HCT116 (cell line): ENCODE measurements around the gene AP1S1. TPM values are rescaled to one million over a fixed set of nuclear protein-coding genes. Genes with fewer than 3 reads are reported as not detected.
A peak's percentile ranks its signal among the peaks of the same experiment; 100 is the strongest.

Source experiments
- ATAC-seq: fragments of 200-7000 bp; cut with Tn5 transposase; 2 replicates; pipeline ENCODE4 v1.9.1; 2020; ENCODE audit warnings: mild to moderate bottlenecking, moderate library complexity
- BruUV-seq: library from RNA; stranded (reverse); fragments of 400-500 nt; replicated peaks from 2 replicates; lab custom pipeline; 2021; lab: Mats Ljungman, UMichigan
- CTCF ChIA-PET: fragments of 300-600 bp; sonication (Branson Sonifier 250); formaldehyde crosslinking; loops from one replicate; lab custom pipeline; 2021; ENCODE audit warnings: antibody characterized with exemption; lab: Charles Lee
- POLR2A ChIA-PET: fragments of 300-600, 350-600 bp; sonication (Branson Sonifier 250); formaldehyde crosslinking; loops from one replicate; lab custom pipeline; 2021; ENCODE audit warnings: antibody characterized with exemption; lab: Charles Lee
- RAD21 ChIA-PET, 2 experiments: fragments of 300-600 bp; sonication (Branson Sonifier 250); formaldehyde crosslinking; loops; one replicate each; lab custom pipeline; 2023; ENCODE audit warnings: low total read pairs in 2 of 2; ENCODE audit not compliant: uncharacterized antibody in 2 of 2, unreplicated experiment in 2 of 2, low non-redundant PET in 1 of 2; lab: Charles Lee
- DNase-seq: peaks from one replicate; pipeline ENCODE4 v3.0.0-alpha.2; 2010; ENCODE audit warnings: low read depth, low spot score
- H2AFZ ChIP-seq: fragments of 200-600 bp; shearing (Covaris generic), sonication (generic); 2 replicates; pipeline ENCODE4 v1.6.1; 2017; ENCODE audit warnings: low read depth, mixed run types, mixed read lengths, antibody characterized with exemption, low read length; ENCODE audit not compliant: poor library complexity, severe bottlenecking
- H3K27ac ChIP-seq: 2 replicates; pipeline ENCODE4 v1.5.1; 2012; ENCODE audit warnings: low read depth, low read length
- H3K27me3 ChIP-seq: fragments of 200-600 bp; sonication (generic); 2 replicates; pipeline ENCODE4 v1.6.1; 2016; ENCODE audit warnings: mixed run types, low read length, mixed read lengths; ENCODE audit not compliant: insufficient read depth
- H3K36me3 ChIP-seq, 2 experiments: fragments of 200-500 bp in 1 of 2; fragments of 200-600 bp in 1 of 2; sonication (Bioruptor generic) in 1 of 2; sonication (generic) in 1 of 2; 2 replicates each; pipeline versions ENCODE4 v1.5.1 to v1.6.1; 2014 to 2016; ENCODE audit warnings: low read length in 2 of 2, inconsistent platforms in 1 of 2, mixed read lengths in 1 of 2, mixed run types in 1 of 2; ENCODE audit not compliant: insufficient read depth in 2 of 2, control insufficient read depth in 1 of 2
- H3K4me1 ChIP-seq, 2 experiments: fragments of 200-600 bp in 1 of 2; sonication (generic) in 1 of 2; 2 replicates each; pipeline versions ENCODE4 v1.5.1 to v1.6.1; 2012 to 2017; ENCODE audit warnings: low read length in 2 of 2, inconsistent platforms in 1 of 2, mild to moderate bottlenecking in 1 of 2, mixed read lengths in 1 of 2, mixed run types in 1 of 2, moderate library complexity in 1 of 2; ENCODE audit not compliant: insufficient read depth in 2 of 2, control insufficient read depth in 1 of 2
- H3K4me2 ChIP-seq: fragments of 200-600 bp; sonication (generic); 2 replicates; pipeline ENCODE4 v1.6.1; 2017; ENCODE audit warnings: mixed run types, low read length, mixed read lengths
- H3K4me3 ChIP-seq, 2 experiments: fragments of 200-600 bp in 1 of 2; sonication (generic) in 1 of 2; replicated peaks in 1 of 2; 2 replicates each; pipeline ENCODE4 v1.5.1; 2011 to 2016; ENCODE audit warnings: low read length in 2 of 2, control low read depth in 1 of 2, low read depth in 1 of 2, mild to moderate bottlenecking in 1 of 2, mixed read lengths in 1 of 2, mixed run types in 1 of 2
- H3K79me2 ChIP-seq: fragments of 200-600 bp; sonication (generic); 2 replicates; pipeline ENCODE4 v1.6.1; 2017; ENCODE audit warnings: mild to moderate bottlenecking, mixed run types, low read length, moderate library complexity, mixed read lengths; ENCODE audit not compliant: insufficient read depth
- H3K9ac ChIP-seq: fragments of 200-600 bp; sonication (generic); 2 replicates; pipeline ENCODE4 v1.6.1; 2016; ENCODE audit warnings: low read length, mixed read lengths
- H3K9me2 ChIP-seq: fragments of 200-600 bp; sonication (generic), shearing (Covaris generic); 2 replicates; pipeline ENCODE4 v1.6.1; 2017; ENCODE audit warnings: mixed run types, mild to moderate bottlenecking, moderate library complexity; ENCODE audit not compliant: insufficient read depth
- H3K9me3 ChIP-seq, 2 experiments: fragments of 200-500 bp in 1 of 2; fragments of 200-600 bp in 1 of 2; sonication (Bioruptor generic) in 1 of 2; sonication (generic) in 1 of 2; 2 replicates each; pipeline ENCODE4 v1.6.1; 2014 to 2017; ENCODE audit warnings: low read length in 2 of 2, mixed read lengths in 2 of 2, inconsistent platforms in 1 of 2, low read depth in 1 of 2, mild to moderate bottlenecking in 1 of 2, mixed run types in 1 of 2, moderate library complexity in 1 of 2; ENCODE audit not compliant: control insufficient read depth in 1 of 2, insufficient read depth in 1 of 2
- H4K20me1 ChIP-seq: fragments of 200-600 bp; sonication (generic), shearing (Covaris generic); 2 replicates; pipeline ENCODE4 v1.6.1; 2017; ENCODE audit warnings: mixed run types, mild to moderate bottlenecking, moderate library complexity; ENCODE audit not compliant: insufficient read depth
- EGR1 ChIP-seq: IDR thresholded peaks from 2 replicates; pipeline ENCODE4 v1.6.1; 2012; ENCODE audit warnings: low read depth
- ELF1 ChIP-seq: IDR thresholded peaks from 2 replicates; pipeline ENCODE4 v1.6.1; 2012; ENCODE audit warnings: low read depth, borderline replicate concordance
- JUND ChIP-seq: IDR thresholded peaks from 2 replicates; pipeline ENCODE4 v1.6.1; 2012
- POLR2A ChIP-seq: IDR thresholded peaks from 2 replicates; pipeline ENCODE4 v1.7.0; 2011; ENCODE audit warnings: borderline replicate concordance; ENCODE audit not compliant: insufficient read depth, insufficient read length; ENCODE audit errors: extremely low read depth
- intact Hi-C: fragments of 100-400 bp; cut with micrococcal nuclease; formaldehyde crosslinking; loops from 2 replicates; pipeline ENCODE4 v1.10.0; 2022
- total RNA-seq: library from RNA; stranded (reverse); gene quantifications from one replicate; pipeline ENCODE4 v1.2.1, GENCODE V29; 2021; ENCODE audit not compliant: unreplicated experiment

AP1S1 gene
- total RNA-seq, 1 experiment from 2014 or later: 130 TPM

DNA sequence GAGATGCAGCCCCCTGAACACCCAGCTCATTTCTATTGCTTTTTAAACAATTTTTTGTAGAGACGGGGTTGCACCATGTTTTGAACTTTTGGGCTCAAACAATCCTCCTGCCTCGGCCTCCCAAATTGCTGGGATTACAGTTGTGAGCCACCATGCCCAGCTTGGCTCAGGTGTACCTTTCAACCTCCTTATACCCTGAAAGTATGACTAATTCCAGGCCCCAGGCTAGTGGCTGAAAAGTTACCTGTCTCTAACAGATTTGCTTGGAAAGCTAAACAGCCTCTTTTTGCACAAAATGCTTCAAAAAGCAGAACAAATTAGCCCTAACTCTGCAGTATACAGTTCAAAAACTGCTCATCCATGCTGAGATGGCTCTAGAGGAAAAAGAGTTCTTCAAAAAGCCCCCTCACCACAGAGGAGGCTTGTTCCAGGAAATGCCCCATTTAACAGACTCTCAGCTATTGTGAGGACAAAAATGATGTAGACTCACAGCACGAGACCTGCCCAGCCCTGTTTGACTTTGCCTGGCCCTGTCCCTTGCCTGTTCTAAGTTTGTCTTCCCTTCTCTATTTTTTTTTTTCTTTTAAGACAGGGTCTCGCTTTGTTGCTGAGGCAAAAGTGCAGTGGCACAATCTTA is 13.4 kb upstream of the AP1S1 start:
- ATAC-seq (no peak), DNase-seq (no peak)
- Histone ChIP-seq H3K36me3 (no peaks in the 10 kb centered on the region), H3K9ac (peak overlapping the region; percentile 39), H3K79me2 (no peaks in the 10 kb centered on the region), H3K4me3 (0 out of 4 replicates have a peak overlapping the region, but pooled peaks of 1 of the 2 experiments have one; percentile 3), H2AFZ (peak overlapping the region; percentile 79), H3K9me2 (no peaks in the 10 kb centered on the region), H4K20me1 (no peaks in the 10 kb centered on the region), H3K27ac (peak overlapping the region; percentile 37; the same call in 1 of the 2 replicates), H3K27me3 (no peaks in the 10 kb centered on the region), H3K4me2 (peak overlapping the region; percentile 49), H3K4me1 (peaks cover 34 to 70% of the 10 kb centered on the region in 2 experiments), H3K9me3 (no peaks in the 10 kb centered on the region)
- intact Hi-C loops: no loop called here
- no peak for TF ChIP-seq POLR2A
- ChIA-PET RAD21 (no interaction called here), POLR2A (interaction anchor here (1.0 to 2.9 kb wide), 8 partner anchors 14 to 56 kb away, joined by 3 to 12 read pairs (median 5); partner anchors contain the start of genes SERPINE1, TRIM56 and VGF), CTCF (interaction anchor here (0.6 to 6.3 kb wide), 7 partner anchors 14 to 271 kb away, joined by 3 to 99 read pairs (median 4); partner anchors contain the start of gene SERPINE1)
- no TSS peak for BruUV-seq

DNA sequence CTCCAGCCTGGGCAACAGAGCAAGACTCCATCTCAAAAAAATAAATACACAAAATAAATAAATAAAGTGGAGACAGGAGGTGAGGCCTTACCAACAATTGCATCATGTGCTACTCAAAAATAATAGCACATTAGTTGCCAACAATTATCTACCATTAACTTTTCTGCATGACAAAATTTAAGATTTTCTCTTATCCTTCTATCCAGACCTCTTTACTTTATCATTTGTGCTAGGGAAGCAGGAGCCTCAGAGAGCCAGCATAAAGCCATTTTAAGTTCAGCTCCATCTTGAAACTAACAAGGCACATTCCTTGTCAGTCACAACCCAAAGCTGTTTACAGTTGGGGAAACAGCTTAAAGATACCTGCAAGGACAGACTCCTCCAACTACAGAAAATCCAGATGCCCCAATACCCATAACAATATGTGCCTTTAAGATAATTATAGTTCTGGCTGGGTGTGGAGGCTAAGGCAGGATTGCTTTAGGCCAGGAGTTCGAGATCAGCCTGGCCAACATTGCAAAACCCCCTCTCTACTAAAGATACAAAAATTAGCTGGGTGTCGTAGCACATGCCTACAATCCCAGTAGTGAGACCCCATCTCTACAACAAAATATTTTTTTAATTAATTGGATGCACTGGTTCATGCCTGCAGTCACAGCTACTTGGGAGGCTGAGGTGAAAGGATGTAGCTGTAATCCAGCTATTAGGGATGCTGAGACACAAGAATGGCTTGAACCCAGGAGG is 2.2 kb upstream of the AP1S1 start:
- no peak overlapping the region for H3K27ac ChIP-seq
- no peaks in the 10 kb centered on the region for H3K9me3 ChIP-seq
- RAD21 ChIA-PET: no interaction called here
- no peak overlapping the region for H3K4me2 ChIP-seq
- no peaks in the 10 kb centered on the region for H4K20me1 ChIP-seq
- POLR2A ChIA-PET: interaction anchor here (0.9 to 3.1 kb wide), 3 partner anchors 11 to 15 kb away, joined by 3 to 10 read pairs (median 7); partner anchors contain the start of gene VGF
- TF ChIP-seq EGR1: no peak
- no peak for TF ChIP-seq ELF1
- TF ChIP-seq JUND: no peak
- TF ChIP-seq, all 23 proteins: peak for 0
- H3K36me3 ChIP-seq: peaks cover 0 to 9% of the 10 kb centered on the region in 2 experiments; a peak in 1 of 4 replicates
- CTCF ChIA-PET: interaction anchor here (3.1 kb wide), 1 partner anchor 8 kb away, joined by 37 read pairs; no protein-coding TSS in a partner anchor
- no peaks in the 10 kb centered on the region for H3K9me2 ChIP-seq
- no peak overlapping the region for H3K9ac ChIP-seq
- no peak overlapping the region for H3K4me3 ChIP-seq
- DNase-seq (no peak), ATAC-seq (no peak)
- no TSS peak for BruUV-seq
- H3K27me3 ChIP-seq: no peaks in the 10 kb centered on the region
- no peak overlapping the region for H2AFZ ChIP-seq
- intact Hi-C loops: no loop called here
- peaks cover 28% of the 10 kb centered on the region for H3K79me2 ChIP-seq
- peaks cover 20 to 23% of the 10 kb centered on the region in 2 experiments for H3K4me1 ChIP-seq
